Stimulated activated CD4-positive, alpha-beta T cell treated with anti-CD3 and anti-CD28 coated beads, TNF-alpha, amount 100 ng/mL, for 24 hours (primary cell): ENCODE results near the gene HOTAIR.

Source experiments
- DNase-seq, 3 experiments: peaks; one replicate each; pipeline ENCODE4 v3.0.0-alpha.2; 2020; ENCODE audit warnings: low read depth in 3 of 3

Gene HOTAIR

DNA sequence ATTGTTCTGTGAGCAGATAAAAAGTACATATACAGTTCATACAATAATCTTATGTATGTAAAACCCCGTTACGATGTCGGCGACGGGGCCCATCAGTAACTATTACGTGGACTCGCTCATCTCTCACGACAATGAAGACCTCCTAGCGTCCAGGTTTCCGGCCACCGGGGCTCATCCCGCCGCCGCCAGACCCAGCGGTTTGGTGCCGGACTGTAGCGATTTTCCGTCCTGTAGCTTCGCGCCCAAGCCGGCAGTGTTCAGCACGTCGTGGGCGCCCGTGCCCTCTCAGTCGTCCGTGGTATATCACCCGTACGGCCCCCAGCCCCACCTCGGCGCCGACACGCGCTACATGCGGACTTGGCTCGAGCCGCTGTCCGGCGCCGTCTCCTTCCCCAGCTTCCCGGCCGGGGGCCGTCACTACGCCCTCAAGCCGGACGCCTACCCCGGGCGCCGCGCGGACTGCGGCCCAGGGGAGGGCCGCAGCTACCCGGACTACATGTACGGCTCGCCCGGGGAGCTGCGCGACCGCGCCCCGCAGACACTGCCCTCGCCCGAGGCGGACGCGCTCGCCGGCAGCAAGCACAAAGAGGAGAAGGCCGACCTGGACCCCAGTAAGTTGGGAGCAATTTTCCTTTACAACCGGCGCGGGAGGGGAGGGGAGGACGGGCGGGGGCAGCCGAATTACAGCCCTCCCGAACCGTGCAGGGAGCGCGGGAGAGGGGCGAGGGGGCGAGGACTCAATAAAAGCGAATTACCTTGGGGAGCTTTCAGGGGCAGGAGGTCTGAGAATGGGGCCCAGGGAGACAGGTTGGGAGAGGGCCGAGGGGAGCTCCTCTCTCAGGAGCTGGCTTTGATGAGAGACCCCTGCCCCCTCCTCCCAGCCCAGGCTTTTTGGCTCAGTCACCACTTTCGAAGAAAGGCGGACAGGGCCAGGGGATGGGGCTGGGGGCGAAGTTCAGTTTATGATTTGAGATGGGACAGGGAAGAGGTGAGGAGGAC, 25.7 kb upstream of the HOTAIR start, which contains the start of gene HOXC9:
TSS of gene HOXC9 (plus strand) at position 46 of the 999 bp plus-strand sequence. CDS start at position 74, 28 bp downstream.
- no peak for DNase-seq

DNA sequence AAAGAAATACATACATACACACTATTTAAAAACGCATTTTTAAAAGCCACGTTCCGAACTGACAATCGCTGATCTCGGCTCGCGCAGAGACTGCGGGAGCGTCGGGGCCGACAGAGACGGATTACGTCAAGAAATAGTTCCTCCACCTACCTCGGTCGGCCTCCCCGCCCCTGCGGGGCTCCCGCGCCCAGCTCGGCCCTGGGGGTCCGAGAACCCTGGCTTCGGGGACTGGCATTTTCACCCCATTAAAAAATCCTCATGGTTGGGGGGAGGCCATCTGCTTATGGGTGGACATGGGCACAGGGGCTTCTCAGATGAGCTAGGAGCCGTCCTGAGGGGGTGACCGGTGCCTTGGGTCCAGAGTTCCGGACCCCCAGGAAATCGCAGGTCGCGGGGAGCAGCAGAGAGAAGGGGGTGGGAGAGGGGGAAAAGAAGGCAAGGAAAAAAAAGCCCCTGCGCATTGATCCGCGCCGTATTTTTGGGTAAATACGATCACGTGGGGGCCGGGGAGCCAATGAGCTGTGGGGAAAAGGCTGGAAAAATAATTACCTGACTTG, 24.9 kb upstream of the HOTAIR start:
- no peak for DNase-seq

- DNase-seq: no peak
These were observed 24.1 kb upstream of the HOTAIR start for GRCh38 chr12:53998900-53999236.

- no peak for DNase-seq
These were observed 23.6 kb upstream of the HOTAIR start for GRCh38 chr12:53998110-53998899.

- no peak for DNase-seq
These were observed 22.7 kb upstream of the HOTAIR start for GRCh38 chr12:53997204-53998109.

- no peak for DNase-seq
These were observed 21.8 kb upstream of the HOTAIR start for GRCh38 chr12:53996240-53997203.

DNA sequence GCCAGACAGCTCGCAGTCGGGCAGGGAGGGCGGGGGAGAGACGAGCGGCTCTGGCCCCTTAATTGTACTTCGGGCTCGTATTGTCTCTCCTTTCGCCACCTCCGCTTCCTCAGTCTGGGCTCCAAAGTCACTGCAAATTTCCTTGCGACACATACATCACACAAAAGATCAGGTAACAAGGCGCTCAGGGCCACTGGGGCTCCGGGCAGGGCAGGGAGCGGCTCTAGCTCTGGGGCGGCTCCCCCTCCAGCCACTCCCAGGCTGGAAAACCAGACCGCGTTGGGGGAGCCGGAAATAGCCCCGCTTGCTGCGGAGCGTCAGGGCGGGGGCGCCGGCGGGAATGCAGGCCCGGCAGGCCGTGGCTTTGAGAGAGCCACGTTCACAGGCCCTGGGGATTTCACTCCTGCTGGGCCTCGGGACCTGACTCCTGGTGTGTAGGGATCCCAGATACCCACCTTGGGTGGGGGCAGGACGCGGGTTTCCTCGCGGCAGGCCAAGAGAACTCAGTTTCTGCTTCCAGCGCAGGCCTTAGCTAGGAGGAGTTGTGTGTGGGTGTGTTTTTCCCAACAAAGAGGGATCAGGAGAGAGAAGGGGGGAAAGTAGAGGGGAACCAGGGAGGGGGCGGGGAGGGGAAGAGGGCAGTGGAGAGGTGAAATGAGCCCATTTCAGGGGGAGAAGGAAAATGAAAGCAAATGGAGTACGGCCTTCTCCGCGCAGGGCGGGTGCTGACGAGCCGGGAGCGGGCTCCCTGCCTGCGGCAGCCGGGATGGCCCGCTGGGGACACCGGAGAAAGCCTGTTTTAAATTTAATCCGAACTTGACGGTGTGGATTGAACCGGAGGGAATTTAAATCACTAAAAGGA, 20.9 kb upstream of the HOTAIR start:
- no peak for DNase-seq

- DNase-seq: no peak
These were observed 20.2 kb upstream of the HOTAIR start for GRCh38 chr12:53995002-53995377.

DNA sequence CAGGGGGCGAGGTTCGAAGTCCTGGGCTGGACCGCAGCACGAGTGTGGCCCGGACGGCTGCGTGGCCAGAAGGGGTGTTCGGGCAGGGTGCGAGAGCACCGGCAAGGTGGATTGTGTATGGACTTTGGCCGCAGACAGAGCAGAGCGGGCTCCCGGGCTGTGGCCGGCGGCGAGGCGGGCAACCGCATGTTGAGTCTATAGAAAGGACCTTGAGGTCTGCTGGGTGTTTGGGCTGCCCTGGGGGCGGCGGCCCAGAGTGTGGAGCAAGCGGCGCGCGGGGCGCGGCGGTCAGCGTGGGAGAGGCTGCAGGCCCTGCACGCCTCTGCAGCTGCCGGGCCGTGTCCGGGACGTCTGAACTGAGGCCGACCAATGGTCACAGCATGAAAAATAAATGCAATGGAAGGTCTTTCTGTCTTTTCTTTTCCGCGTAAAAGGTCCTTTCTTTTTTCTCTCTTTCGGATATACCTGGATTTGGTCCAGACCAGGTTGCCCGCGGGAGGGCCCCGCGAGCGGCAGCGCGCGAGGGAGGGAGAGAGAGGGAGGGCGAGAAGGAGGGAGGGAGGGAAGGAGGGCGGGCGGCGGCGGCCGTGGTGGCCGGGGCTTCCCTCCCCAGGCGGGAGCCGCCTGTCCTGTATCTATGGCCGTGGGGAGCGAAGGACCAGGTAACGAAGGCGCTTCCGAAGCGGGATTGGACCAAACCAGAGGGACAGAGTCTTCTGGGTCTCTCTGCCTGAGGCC, 19.7 kb upstream of the HOTAIR start:
- no peak for DNase-seq

- no peak for DNase-seq
These were observed 19.2 kb upstream of the HOTAIR start for GRCh38 chr12:53994009-53994263.

GRCh38 chr12:53993162-53994008, 18.6 kb upstream of the HOTAIR start:
- DNase-seq: no peak

DNA sequence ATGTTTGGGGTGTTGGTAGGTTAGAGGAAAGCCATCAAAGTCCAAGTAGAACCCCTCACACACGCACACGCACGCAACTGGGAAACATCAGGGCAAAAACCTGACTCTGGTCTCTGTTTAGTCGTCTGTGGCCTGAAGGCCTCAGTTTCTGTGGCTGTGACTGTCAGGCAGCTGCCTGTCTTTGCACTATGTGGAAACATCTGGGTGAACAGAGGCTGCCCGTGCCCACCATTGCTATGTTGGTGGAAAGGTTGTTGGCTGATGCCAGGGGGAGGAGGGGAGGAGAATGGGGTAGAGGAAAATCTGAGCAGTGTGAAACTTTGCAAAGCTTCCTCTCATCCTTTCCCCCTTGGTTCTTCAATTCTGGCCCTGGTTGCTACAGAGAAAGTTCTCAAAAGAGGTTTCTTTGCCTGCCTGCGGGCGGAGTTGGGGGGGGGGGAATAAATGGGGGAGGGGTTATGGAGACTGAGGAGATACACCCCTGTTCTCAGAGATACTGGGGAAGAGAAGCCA, 17.7 kb upstream of the HOTAIR start:
- DNase-seq: no peak

GRCh38 chr12:53991077-53991460, 16.3 kb upstream of the HOTAIR start:
- no peak for DNase-seq

DNA sequence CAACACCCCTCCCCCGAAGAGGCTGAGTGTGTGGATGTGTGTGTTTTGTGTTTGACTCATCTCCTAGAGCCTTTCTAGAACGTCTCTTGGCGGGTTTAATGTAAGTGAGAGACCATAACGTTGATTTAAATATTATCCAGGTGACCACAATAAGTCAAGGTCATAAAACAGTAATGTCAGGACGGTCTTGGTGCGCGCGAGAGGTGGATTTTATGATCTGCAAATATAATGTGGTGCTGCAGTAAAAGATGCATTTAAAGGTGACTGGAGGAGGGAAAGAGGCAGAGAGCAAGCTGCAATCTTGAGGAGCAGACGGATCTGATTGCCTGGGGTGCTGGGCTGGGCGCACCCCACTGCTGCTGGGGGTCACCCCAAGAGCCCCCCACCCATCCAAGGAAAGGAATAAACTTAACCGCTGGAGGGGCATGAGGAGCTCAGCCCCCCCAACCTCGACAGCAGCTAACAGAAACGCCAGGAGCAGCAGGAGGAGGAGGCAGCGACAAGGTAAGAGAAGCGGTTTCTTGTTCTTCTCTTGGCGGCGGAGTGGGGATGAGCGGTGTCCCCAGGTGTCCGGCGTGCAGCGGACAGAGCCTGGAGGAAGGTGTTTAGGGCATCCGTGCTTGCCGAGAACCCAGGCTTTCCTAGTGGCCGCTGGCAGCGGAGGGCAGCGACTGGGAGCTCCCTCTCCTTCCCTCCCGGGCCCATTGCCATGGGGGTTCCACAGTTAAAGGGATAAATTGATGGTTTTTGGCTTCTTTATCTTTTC, 15.7 kb upstream of the HOTAIR start:
- no peak for DNase-seq

- no peak for DNase-seq
These were observed 14.7 kb upstream of the HOTAIR start for GRCh38 chr12:53989227-53990113.
